HG02623 (cell line): ENCODE measurements around the gene ZCCHC24.

Experiments
- ATAC-seq: cut with Tn5 transposase; IDR thresholded peaks from one replicate; pipeline ENCODE4 v1.9.1; 2021; ENCODE audit warnings: moderate library complexity; ENCODE audit not compliant: unreplicated experiment

ZCCHC24 gene

GRCh38 chr10:79385804-79386531 lies 59.5 kb downstream of the ZCCHC24 start:
- no peak for ATAC-seq

GRCh38 chr10:79385392-79385795 lies 60.0 kb downstream of the ZCCHC24 start:
- ATAC-seq = no peak

GRCh38 chr10:79384773-79385391 lies 60.5 kb downstream of the ZCCHC24 start:
- ATAC-seq = no peak

GRCh38 chr10:79383974-79384606 lies 61.3 kb downstream of the ZCCHC24 start:
- ATAC-seq = no peak

GRCh38 chr10:79382491-79382941 lies 62.9 kb downstream of the ZCCHC24 start:
- ATAC-seq = no peak

- ATAC-seq = no peak
Observed at GRCh38 chr10:79381804-79382221, 63.6 kb downstream of the ZCCHC24 start.

- ATAC-seq = no peak
Observed at GRCh38 chr10:79380946-79381721, 64.3 kb downstream of the ZCCHC24 start.

GRCh38 chr10:79380125-79380945 lies 65.1 kb downstream of the ZCCHC24 start:
- no peak for ATAC-seq

- no peak for ATAC-seq
Observed at GRCh38 chr10:79379512-79380124, 65.8 kb downstream of the ZCCHC24 start.

- no peak for ATAC-seq
Observed at GRCh38 chr10:79378647-79379511, 66.5 kb downstream of the ZCCHC24 start.

GRCh38 chr10:79378383-79378646 lies 67.1 kb downstream of the ZCCHC24 start:
- ATAC-seq = no peak

GRCh38 chr10:79377557-79378382 lies 67.7 kb downstream of the ZCCHC24 start:
- no peak for ATAC-seq

GRCh38 chr10:79376751-79377556 lies 68.5 kb downstream of the ZCCHC24 start:
- ATAC-seq = no peak

GRCh38 chr10:79376078-79376628 lies 69.3 kb downstream of the ZCCHC24 start:
- no peak for ATAC-seq

- no peak for ATAC-seq
Observed at GRCh38 chr10:79375321-79376077, 69.9 kb downstream of the ZCCHC24 start.

- no peak for ATAC-seq
Observed at GRCh38 chr10:79374312-79375191, 70.9 kb downstream of the ZCCHC24 start.
